Karpas-422 (cell line): ENCODE results near the gene MTAP. TPM values are rescaled to one million over a fixed set of nuclear protein-coding genes. Genes with fewer than 3 reads are reported as not detected.

Experiments
- DNase-seq: peaks from one replicate; pipeline ENCODE4 v3.0.0-alpha.2; 2015
- H2AFZ ChIP-seq: fragments of 200-600 bp; sonication (generic); 2 replicates; pipeline ENCODE4 v1.6.1; 2014; ENCODE audit warnings: antibody characterized with exemption, low read length, mixed read lengths
- H3K27ac ChIP-seq: fragments of 200-600 bp; sonication (generic); 2 replicates; pipeline ENCODE4 v1.5.1; 2014; ENCODE audit warnings: mild to moderate bottlenecking, low read length, moderate library complexity
- H3K27me3 ChIP-seq: fragments of 200-600 bp; sonication (generic); 2 replicates; pipeline ENCODE4 v1.6.1; 2014; ENCODE audit warnings: low read length, mixed read lengths
- H3K36me3 ChIP-seq: fragments of 200-600 bp; sonication (generic); 2 replicates; pipeline ENCODE4 v1.6.1; 2014; ENCODE audit warnings: low read length, mixed read lengths; ENCODE audit not compliant: insufficient read depth
- H3K4me1 ChIP-seq: fragments of 200-600 bp; sonication (generic); 2 replicates; pipeline ENCODE4 v1.6.1; 2014; ENCODE audit warnings: mild to moderate bottlenecking, low read length, mixed read lengths
- H3K4me2 ChIP-seq: fragments of 200-600 bp; sonication (generic); 2 replicates; pipeline ENCODE4 v1.6.1; 2014; ENCODE audit warnings: low read length, low read depth, mild to moderate bottlenecking; ENCODE audit not compliant: poor library complexity, severe bottlenecking
- H3K4me3 ChIP-seq: fragments of 200-600 bp; sonication (generic); 2 replicates; pipeline ENCODE4 v1.5.1; 2014; ENCODE audit warnings: mild to moderate bottlenecking, antibody characterized with exemption, low read length, mixed read lengths
- H3K79me2 ChIP-seq: fragments of 200-600 bp; sonication (generic); 2 replicates; pipeline ENCODE4 v1.6.1; 2014; ENCODE audit warnings: mild to moderate bottlenecking, low read length, mixed read lengths
- H3K9ac ChIP-seq: fragments of 200-600 bp; sonication (generic); 2 replicates; pipeline ENCODE4 v1.6.0; 2014; ENCODE audit warnings: low read length
- H3K9me2 ChIP-seq: fragments of 200-600 bp; sonication (generic), shearing (Covaris generic); replicated peaks from 2 replicates; pipeline ENCODE4 v1.6.0; 2014; ENCODE audit warnings: mild to moderate bottlenecking, low read length, moderate library complexity; ENCODE audit not compliant: insufficient read depth
- H3K9me3 ChIP-seq: fragments of 300-700, 200-600 bp; sonication (generic); 2 replicates; pipeline ENCODE4 v1.6.1; 2014; ENCODE audit warnings: low read length, mixed read lengths
- H4K20me1 ChIP-seq: fragments of 200-600 bp; sonication (generic); 2 replicates; pipeline ENCODE4 v1.6.1; 2014; ENCODE audit warnings: mild to moderate bottlenecking, antibody characterized with exemption, low read length, low read depth; ENCODE audit not compliant: insufficient read depth
- total RNA-seq: library from RNA; depleted of rRNA; stranded (reverse); fragments of >200 nt; shearing (Covaris generic); gene quantifications from 2 replicates; pipeline ENCODE4 v1.2.3, GENCODE V29; 2014; ENCODE audit warnings: low replicate concordance

Gene MTAP
- total RNA-seq, 1 experiment from 2014 or later = 38.7 TPM

DNA sequence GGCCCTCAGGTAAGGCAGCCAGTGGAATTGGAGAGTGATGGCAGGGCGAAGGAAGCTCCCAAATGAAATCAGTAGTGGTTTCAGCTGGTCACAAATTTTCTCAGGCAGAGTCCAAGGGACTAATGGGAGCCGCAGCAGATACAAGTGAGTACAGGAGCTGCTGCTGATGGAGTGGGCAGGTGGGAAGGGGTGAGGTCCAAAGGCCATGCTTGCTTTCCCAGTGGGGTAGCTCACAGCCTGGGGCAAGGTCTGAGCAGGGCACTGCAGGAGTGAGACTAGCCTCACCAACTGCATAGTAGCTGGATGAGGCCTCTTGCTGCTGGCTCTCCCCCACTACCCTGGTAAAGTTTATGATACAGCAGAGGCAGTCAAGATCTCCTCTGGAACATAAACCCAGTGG lies 38.2 kb downstream of the MTAP start:
- H3K9me3 ChIP-seq = no peaks in the 10 kb centered on the region
- H3K4me3 ChIP-seq = no peak overlapping the region
- no peak overlapping the region for H3K9ac ChIP-seq
- H4K20me1 ChIP-seq = no peaks in the 10 kb centered on the region
- DNase-seq = no peak
- peaks cover 63% of the 10 kb centered on the region for H3K36me3 ChIP-seq
- H3K27me3 ChIP-seq = no peaks in the 10 kb centered on the region
- H3K4me2 ChIP-seq = no peak overlapping the region
- H2AFZ ChIP-seq = no peak overlapping the region
- H3K4me1 ChIP-seq = peaks cover 7% of the 10 kb centered on the region
- H3K27ac ChIP-seq = no peak overlapping the region
- H3K9me2 ChIP-seq = no peaks in the 10 kb centered on the region
- H3K79me2 ChIP-seq = peaks cover 39% of the 10 kb centered on the region

DNA sequence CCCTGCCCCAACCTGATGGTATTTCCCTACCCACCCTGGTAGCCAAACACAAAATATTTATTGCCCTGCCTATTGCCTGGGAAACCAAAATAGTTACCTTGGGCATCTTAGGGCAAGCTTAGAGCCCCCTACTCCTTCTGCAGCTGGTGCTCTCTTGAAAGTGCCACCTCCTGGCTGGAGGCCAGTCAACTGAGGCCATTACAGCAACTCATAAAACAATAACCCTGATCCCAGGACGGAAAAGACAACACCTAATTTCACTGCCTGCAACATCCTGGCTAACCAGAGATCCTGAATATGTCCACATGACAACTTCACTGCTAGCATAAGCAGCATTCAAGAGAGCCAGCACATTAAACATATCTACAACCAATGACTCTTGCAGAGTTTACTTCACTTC lies 38.7 kb downstream of the MTAP start:
- no peak overlapping the region for H3K4me3 ChIP-seq
- peaks cover 34% of the 10 kb centered on the region for H3K79me2 ChIP-seq
- H4K20me1 ChIP-seq = no peaks in the 10 kb centered on the region
- no peak overlapping the region for H3K4me2 ChIP-seq
- no peak overlapping the region for H3K27ac ChIP-seq
- no peak for DNase-seq
- H3K36me3 ChIP-seq = peaks cover 58% of the 10 kb centered on the region
- no peaks in the 10 kb centered on the region for H3K27me3 ChIP-seq
- peaks cover 7% of the 10 kb centered on the region for H3K4me1 ChIP-seq
- no peak overlapping the region for H3K9ac ChIP-seq
- no peaks in the 10 kb centered on the region for H3K9me3 ChIP-seq
- no peak overlapping the region for H2AFZ ChIP-seq
- H3K9me2 ChIP-seq = no peaks in the 10 kb centered on the region

DNA sequence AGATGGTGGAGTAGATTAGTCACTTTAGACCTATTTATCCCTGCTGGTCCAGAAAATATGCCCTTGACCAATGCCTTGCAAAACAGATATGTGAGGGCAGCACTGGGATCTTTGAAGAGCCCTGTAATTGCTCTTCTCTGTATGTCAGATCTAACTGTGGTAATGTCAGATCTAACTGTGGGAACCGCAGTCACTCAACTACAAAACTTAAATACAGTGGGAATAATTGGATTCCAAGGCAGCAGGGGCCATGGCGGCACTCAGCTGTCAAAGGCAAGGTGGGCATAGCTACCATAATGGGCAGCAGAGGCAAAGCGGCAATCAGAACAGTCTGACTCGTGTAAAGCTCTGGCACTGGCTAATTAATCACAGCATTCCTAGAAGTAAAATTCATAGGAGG lies 46.2 kb downstream of the MTAP start:
- no peaks in the 10 kb centered on the region for H3K4me1 ChIP-seq
- H3K36me3 ChIP-seq = peaks cover 9% of the 10 kb centered on the region; the same call in 1 of the 2 replicates
- no peak overlapping the region for H3K9ac ChIP-seq
- peaks cover 8% of the 10 kb centered on the region for H3K79me2 ChIP-seq
- no peak overlapping the region for H3K4me3 ChIP-seq
- H2AFZ ChIP-seq = no peak overlapping the region
- no peak for DNase-seq
- no peak overlapping the region for H3K27ac ChIP-seq
- H3K27me3 ChIP-seq = no peaks in the 10 kb centered on the region
- H3K9me3 ChIP-seq = no peaks in the 10 kb centered on the region
- H3K4me2 ChIP-seq = no peak overlapping the region
- H4K20me1 ChIP-seq = no peaks in the 10 kb centered on the region
- no peaks in the 10 kb centered on the region for H3K9me2 ChIP-seq

GRCh38 chr9:21852754-21853153 lies 50.3 kb downstream of the MTAP start:
- Histone ChIP-seq H3K4me3 (no peak overlapping the region), H2AFZ (no peak overlapping the region), H3K4me1 (no peaks in the 10 kb centered on the region), H3K9ac (no peak overlapping the region), H3K4me2 (no peak overlapping the region), H3K9me3 (no peaks in the 10 kb centered on the region), H4K20me1 (no peaks in the 10 kb centered on the region), H3K27ac (no peak overlapping the region), H3K36me3 (peaks cover 44% of the 10 kb centered on the region), H3K9me2 (no peaks in the 10 kb centered on the region), H3K27me3 (no peaks in the 10 kb centered on the region), H3K79me2 (peaks cover 32% of the 10 kb centered on the region)
- no peak for DNase-seq

GRCh38 chr9:21853414-21853813 lies 51.0 kb downstream of the MTAP start:
- no peaks in the 10 kb centered on the region for H3K4me1 ChIP-seq
- H4K20me1 ChIP-seq = no peaks in the 10 kb centered on the region
- no peaks in the 10 kb centered on the region for H3K9me3 ChIP-seq
- no peaks in the 10 kb centered on the region for H3K27me3 ChIP-seq
- H3K4me2 ChIP-seq = no peak overlapping the region
- peaks cover 35% of the 10 kb centered on the region for H3K79me2 ChIP-seq
- H3K27ac ChIP-seq = no peak overlapping the region
- H3K36me3 ChIP-seq = peaks cover 49% of the 10 kb centered on the region
- no peak overlapping the region for H2AFZ ChIP-seq
- no peak for DNase-seq
- H3K9me2 ChIP-seq = no peaks in the 10 kb centered on the region
- no peak overlapping the region for H3K4me3 ChIP-seq
- no peak overlapping the region for H3K9ac ChIP-seq

- Histone ChIP-seq H3K4me3 (no peak overlapping the region), H4K20me1 (no peaks in the 10 kb centered on the region), H3K9ac (no peak overlapping the region), H3K27ac (no peak overlapping the region), H3K4me1 (no peaks in the 10 kb centered on the region), H3K36me3 (peaks cover 56% of the 10 kb centered on the region), H3K4me2 (no peak overlapping the region), H3K9me3 (no peaks in the 10 kb centered on the region), H3K79me2 (peaks cover 35% of the 10 kb centered on the region), H3K9me2 (no peaks in the 10 kb centered on the region), H3K27me3 (no peaks in the 10 kb centered on the region), H2AFZ (no peak overlapping the region)
- DNase-seq = no peak
These were observed 51.7 kb downstream of the MTAP start for GRCh38 chr9:21854119-21854518.

DNA sequence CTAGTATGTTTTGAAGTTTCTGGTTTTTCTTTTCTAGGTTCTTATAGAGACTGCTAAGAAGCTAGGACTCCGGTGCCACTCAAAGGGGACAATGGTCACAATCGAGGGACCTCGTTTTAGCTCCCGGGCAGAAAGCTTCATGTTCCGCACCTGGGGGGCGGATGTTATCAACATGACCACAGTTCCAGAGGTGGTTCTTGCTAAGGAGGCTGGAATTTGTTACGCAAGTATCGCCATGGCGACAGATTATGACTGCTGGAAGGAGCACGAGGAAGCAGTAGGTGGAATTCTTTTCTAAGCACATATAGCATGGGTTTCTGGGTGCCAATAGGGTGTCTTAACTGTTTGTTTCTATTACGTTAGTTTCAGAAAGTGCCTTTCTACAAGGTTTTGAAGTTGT lies 52.2 kb downstream of the MTAP start:
- no peak overlapping the region for H3K27ac ChIP-seq
- H3K9me3 ChIP-seq = no peaks in the 10 kb centered on the region
- no peaks in the 10 kb centered on the region for H3K4me1 ChIP-seq
- H3K9me2 ChIP-seq = no peaks in the 10 kb centered on the region
- no peak overlapping the region for H3K4me3 ChIP-seq
- no peak overlapping the region for H3K4me2 ChIP-seq
- no peak for DNase-seq
- H3K9ac ChIP-seq = no peak overlapping the region
- no peaks in the 10 kb centered on the region for H3K27me3 ChIP-seq
- H2AFZ ChIP-seq = no peak overlapping the region
- H4K20me1 ChIP-seq = no peaks in the 10 kb centered on the region
- peaks cover 34% of the 10 kb centered on the region for H3K79me2 ChIP-seq
- H3K36me3 ChIP-seq = peaks cover 61% of the 10 kb centered on the region

- no peak overlapping the region for H2AFZ ChIP-seq
- no peak overlapping the region for H3K27ac ChIP-seq
- H3K79me2 ChIP-seq = peaks cover 43% of the 10 kb centered on the region
- H3K36me3 ChIP-seq = peaks cover 73% of the 10 kb centered on the region
- H3K9ac ChIP-seq = no peak overlapping the region
- no peak for DNase-seq
- H3K4me3 ChIP-seq = no peak overlapping the region
- no peak overlapping the region for H3K4me2 ChIP-seq
- H4K20me1 ChIP-seq = no peaks in the 10 kb centered on the region
- H3K4me1 ChIP-seq = peaks cover 5% of the 10 kb centered on the region
- no peaks in the 10 kb centered on the region for H3K9me3 ChIP-seq
- no peaks in the 10 kb centered on the region for H3K9me2 ChIP-seq
- no peaks in the 10 kb centered on the region for H3K27me3 ChIP-seq
These were observed 54.1 kb downstream of the MTAP start for GRCh38 chr9:21856301-21857094.
